Epidermal melanocyte (primary cell): ENCODE data around the gene CLEC1B.
"Not testable (repeated sequence)": the region's sequence is repeated elsewhere in the genome, so short reads cannot be mapped to it uniquely, and the experiment has no call there.

Experiments
- DNase-seq: peaks from one replicate; pipeline ENCODE4 v3.0.0; 2011; ENCODE audit warnings: low spot score; ENCODE audit not compliant: insufficient read length

The CLEC1B gene

DNA sequence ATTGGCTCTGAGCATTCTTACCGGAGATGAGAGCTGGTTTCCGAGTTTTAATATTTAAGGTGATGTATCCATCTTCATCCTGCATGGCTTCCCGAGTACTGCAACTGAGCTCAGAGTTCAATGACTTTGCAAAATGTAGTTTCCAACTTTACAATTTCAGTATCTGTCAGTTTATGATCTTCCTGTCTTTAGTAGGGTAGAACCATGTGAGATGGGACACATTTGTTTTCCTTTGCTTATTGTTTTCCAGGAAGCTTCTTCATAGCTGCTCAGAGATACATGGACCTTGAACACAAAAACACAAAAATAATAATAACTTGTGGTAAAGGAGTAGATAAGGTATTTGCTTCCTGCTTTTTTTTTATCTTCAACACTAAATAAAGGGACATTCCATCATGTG is at the start of gene CLEC1B:
CLEC1B (minus strand) TSS at position 106 of the 400 bp plus-strand sequence; CDS start at position 85, 21 bp downstream.
- DNase-seq = no peak

DNA sequence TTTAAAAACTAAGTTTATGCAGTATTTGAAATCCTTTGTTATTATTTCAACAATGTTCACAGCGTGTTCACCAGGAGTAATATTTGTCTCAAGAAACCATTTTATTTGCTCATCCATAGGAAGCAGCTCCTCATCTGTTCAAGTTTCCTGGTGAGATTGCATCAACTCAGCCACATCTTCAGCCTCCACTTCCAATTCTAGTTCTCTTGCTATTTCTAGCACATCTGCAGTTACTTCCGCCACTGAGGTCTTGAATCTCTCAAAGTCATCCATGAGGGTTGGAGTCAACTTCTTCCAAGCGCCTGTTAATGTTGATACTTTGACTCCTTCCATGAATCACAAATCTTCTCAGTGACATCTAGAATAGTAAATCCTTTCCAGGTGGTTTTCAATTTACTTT is 49.6 kb upstream of the CLEC1B start:
- no peak for DNase-seq

GRCh38 chr12:10042167-10042566 is 43.2 kb upstream of the CLEC1B start:
- DNase-seq = no peak

GRCh38 chr12:10033783-10034545 is 35.0 kb upstream of the CLEC1B start:
- no peak for DNase-seq

DNA sequence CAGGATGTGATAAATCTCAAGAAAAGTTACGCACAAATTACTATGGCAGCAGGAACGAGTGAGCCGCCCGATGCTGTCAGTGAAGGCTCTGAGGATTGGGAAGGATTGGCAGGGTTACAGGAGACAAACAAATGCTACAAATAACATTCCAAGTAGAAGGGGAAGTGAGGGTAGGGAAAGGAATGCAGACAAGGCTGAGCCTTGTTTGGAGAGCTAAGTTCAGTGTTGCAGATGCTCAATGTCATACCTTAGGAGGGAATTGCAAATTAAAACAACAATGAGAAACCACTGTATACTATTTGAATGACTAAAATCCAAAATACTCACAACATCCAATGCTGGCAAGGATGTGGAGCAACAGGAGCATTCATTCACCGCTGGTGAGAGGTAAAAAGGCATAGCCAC is 32.9 kb upstream of the CLEC1B start:
- no peak for DNase-seq

DNA sequence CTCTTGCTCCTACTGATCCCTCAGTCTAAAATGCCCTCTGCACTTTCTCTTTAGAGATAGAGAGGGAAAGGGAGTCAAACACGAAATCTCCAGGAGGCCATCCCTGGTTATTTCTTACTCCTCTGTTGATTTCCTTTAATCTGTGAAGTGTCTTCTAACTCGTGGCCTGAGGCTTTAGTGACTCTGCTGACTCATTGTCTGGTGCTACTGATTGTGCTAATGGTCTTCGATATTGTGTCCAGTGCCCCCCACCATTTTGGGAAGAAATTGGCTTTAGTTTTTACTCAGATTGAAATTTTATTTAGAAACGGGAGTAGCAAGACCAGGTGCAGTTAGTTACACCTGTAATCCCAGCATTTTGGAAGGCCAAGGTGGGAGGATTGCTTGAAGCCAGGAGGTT is 32.4 kb upstream of the CLEC1B start:
- no peak for DNase-seq

GRCh38 chr12:10030446-10030845 is 31.5 kb upstream of the CLEC1B start, which contains the start of gene CLEC9A:
CLEC9A (plus strand) TSS chr12:10030682; CDS start chr12:10052688, 22,006 bp downstream.
- no peak for DNase-seq

DNA sequence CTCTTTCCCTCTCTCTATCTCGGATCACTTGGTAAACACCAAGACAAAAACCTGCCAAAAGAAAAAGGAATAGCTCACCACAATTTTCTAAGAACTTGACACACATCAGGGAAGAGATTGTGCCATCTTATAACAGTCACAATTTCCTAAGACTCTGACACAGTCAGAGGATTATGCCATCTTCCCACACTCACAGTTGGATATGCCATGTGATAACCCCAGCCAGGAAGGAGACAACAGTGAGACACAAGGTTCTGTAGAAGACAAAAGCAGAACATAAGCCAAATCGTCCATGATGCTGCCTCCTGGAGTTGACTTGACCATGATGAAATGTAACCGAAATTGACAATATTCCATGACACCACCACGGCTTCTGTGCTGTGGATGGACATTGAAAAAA is 28.8 kb upstream of the CLEC1B start:
- DNase-seq = no peak

GRCh38 chr12:10027311-10027710 is 28.4 kb upstream of the CLEC1B start:
- DNase-seq = no peak

- DNase-seq = not testable (repeated sequence)
Observed at GRCh38 chr12:10026666-10027065, 27.7 kb upstream of the CLEC1B start.

DNA sequence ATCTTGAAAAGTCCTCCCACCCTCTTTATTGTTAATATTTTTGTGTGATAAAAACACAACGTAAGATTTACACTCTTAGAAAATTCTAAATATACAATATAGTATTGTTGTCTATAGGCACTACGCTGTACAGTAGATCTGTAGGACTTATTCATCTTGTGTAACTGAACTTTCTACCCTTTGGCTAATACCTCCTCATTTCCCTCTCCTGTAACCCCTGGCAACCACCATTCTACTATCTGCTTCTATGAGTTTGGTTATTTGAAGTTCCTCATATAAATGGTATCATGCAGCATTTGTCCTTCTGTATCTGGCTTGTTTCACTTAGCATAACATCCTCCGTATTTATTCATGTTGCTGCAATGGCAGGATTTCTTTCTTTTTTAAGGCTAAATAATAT is 26.3 kb upstream of the CLEC1B start:
- no peak for DNase-seq

DNA sequence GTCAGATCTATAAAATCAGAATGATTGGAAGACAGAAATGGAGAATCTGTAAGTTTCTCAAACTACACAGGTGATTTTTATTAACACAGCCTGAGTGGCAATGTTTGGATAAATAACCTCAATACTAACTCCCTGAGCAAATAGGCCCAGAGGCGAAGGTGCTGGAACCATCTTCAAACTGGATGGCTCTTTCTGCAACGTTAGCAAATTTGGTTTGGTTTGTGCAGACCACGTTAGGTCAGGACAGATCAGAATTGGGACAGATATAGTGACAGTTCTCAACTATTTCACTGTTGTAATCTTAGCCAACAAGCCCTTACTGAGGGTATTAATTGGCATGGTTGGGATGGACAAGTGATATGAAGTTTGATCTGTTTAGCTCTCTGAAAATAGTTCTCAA is 22.4 kb upstream of the CLEC1B start:
- DNase-seq = no peak

DNA sequence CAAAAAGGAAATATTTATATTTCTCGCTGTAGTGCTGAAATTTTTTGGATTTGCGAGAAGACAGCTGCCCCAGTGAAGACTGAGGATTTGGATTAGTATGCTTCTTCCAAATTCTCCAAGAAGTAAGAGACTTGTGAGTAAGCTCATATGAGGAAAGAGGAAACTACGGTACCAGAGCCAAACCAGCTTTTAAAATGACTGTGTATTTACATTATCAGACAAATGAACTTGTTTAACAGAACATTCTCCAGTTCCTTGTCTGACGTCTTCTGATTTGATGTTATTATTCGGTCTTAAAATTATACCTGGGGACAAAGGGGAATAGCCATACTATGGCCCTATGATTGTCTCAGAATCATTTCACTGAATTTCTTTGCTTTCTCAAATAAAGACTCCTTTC is 19.5 kb upstream of the CLEC1B start:
- DNase-seq = no peak

- no peak for DNase-seq
Observed at GRCh38 chr12:10016881-10017280, 18.0 kb upstream of the CLEC1B start.

- DNase-seq = no peak
Observed at GRCh38 chr12:10015450-10015849, 16.5 kb upstream of the CLEC1B start.

DNA sequence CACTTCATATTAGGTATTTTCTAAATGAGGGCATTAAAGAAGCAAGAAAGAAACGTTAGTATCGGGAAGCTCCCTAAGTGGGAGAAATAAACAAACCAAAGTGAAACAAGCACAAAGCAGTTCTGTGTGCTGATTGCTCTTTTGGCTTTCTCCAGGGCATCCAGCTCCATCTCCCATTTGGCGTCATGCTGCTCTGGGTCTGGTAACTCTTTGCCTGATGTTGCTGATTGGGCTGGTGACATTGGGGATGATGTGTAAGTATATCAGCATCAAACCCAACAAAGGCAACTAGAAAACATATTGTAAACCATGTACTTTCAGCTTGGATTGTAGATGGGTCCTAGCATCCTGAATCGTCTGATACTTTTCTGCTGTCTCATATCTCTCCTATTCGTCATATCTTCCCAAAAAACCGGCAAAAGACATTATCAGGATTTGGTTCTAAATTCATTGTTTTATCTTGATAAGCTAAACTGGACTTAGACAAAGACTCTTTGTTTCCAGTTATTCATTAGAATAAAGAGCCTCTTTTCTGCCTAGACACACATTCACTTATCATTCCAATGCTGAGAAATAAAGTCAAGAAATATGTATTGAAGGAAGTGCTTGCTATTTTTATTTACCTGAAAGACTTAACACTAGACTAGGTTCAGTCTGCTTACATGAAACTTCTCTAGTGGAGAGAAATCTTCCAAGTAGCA is 13.9 kb upstream of the CLEC1B start:
- DNase-seq = no peak

DNA sequence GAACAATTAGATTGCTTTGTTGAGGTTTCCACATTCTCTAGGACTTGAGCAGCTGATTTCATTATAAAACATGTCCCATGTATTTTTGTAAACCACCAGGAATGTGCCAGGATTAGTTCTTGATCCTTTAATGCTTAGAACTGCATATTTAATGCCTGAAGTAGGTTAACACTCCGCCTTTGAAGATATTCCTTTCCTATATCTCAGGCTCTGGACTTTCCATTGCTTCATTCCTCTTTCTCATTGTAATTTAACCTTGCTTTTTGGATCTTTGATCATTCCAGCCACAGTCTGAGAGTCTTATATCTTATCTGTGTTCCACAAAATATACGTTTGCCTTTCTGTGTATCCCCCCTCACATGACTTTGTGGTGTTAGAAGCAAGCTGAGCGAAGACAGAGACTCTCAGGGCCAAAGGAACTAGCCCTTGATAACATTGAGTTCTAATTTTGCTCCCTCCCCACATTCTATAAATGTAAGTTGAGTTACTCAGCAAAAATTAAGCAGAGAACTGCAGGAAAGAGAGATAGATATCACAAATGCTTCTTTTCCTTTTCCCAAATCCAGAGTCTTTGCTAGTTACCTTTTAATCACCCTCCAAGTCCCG is 2.4 kb upstream of the CLEC1B start:
- DNase-seq = no peak

DNA sequence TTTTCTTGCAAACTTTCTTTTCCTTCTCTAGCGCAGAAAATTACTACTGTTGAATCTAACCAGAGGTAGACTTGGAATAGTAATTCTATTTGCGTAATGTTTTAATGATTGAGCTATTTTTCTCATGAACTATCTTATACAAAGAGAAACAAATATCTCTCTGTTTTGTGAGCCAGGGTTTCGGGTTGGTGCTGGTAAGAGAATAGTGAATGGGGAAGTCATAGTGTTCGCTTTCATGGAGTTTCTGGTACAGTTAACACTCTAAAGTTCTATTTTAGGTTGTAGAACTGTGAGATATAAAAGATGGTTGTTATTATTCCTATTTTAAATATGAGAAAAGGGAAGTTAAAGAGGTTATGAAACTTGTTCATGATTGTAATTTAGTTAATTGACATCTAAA is 6.6 kb downstream of the CLEC1B start:
- DNase-seq = no peak

DNA sequence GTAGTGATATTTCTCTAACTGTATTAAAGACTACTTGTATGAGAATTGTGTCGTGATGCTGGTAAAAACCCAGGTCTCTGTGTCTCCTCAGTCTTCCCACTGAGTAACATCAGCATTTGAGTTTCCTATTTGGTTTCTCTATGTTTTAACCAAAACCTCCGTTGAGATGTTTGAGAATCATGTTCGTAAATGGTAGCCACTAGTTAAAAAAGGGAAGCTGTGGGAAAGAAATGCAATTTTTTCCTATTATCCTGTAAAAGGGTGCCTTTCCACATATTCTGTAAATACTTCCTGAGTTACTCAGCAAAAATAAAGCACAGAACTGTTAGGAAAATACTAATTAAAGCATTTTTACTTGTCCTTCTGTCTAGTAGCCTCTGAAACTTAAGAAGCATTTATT is 7.0 kb downstream of the CLEC1B start:
- DNase-seq = no peak

- no peak for DNase-seq
Observed at GRCh38 chr12:9980126-9980525, 18.8 kb downstream of the CLEC1B start.

DNA sequence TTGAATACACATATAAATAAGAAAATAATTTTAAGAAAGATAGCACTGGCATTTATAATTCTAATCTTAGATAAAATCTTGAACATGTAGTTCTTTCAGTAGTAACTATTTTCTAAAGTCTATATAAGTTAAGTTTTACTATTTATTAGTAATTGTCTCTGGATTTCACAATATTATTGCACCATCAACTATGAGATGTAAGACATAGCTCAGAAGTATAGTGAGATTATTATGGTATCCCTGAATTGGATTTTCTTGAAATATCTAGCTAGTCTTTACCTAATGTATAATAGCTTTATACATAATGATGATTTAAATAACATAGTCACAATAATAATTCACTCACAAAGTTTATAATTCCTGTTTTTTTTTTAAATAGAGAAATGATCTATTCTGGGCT is 21.0 kb downstream of the CLEC1B start:
- no peak for DNase-seq

DNA sequence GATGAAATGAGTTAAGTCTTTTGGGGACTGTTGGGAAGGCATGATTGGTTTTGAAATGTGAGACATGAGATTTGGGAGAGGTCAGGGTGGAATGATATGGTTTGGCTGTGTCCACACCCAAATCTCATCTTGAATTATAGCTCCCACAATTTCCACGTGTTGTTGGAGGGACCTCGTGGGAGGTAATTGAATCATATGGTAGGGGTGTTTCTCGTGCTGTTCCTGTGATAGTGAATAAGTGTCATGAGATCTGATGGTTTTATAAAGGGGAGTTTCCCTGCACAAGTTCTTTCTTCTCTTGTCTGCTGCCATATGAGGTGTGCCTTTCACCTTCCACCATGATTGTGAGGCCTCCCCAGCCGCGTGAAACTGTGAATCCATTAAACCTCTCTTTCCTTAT is 22.3 kb downstream of the CLEC1B start:
- not testable (repeated sequence) for DNase-seq
